ENCODE results near the gene SPEM2. TPM values are rescaled to one million over a fixed set of nuclear protein-coding genes. Genes with fewer than 3 reads are reported as not detected.

SPEM2 gene
- total RNA-seq, 1 experiment from 2014 or later = not detected

DNA sequence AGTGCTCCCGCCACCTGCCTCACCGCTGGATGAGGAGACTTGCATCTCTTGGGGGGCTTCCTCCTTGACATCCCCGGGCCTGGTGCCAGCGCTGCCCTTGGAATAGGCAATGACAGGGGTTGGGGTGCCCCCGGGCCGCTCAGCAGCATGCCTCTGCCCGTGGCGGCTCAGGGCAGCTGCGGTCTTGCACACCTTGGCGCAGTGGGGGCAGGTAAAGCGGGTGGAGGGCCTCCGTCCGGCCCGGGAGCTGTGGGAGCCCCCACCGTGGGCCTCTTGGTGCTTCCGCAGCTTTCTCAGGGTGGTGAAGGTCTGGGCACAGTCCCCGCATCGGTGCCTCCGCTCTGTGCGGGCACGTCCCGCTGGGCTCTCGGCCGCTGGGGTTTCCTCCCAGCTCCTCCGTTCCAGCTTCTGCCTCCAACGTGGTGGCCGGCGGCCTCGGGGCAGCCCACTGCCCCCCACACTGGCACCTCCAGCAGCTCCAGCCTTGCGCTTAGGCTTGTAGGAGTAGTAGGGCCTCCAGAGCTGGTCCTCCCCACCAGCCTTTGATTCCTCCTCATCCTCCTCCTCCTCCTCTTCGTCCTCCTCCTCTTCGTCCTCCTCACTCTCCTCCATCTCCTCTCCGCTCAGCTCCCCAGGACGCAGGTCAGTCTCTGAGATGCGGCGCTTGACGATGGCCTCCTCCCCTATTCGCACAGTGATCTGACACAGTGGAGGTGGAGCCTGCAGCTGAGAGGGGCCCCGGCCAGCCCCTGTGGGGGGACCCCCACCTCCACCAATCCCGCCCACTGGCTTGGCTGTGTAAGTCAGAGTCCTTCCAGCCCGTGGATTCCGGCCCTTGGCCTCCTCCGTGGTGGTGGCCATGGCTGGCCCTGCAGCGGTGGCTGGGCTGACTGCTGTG lies 37.3 kb downstream of the SPEM2 start:
- DNase-seq = no peak
- Histone ChIP-seq H3K4me2 (ENCODE audit: insufficient read depth, insufficient read length, low read length) (no peak overlapping the region), H3K4me1 (ENCODE audit: insufficient read depth, low read length) (peaks cover 8% of the 10 kb centered on the region; the same call in 1 of the 2 replicates), H3K79me2 (ENCODE audit: insufficient read depth, low read length) (no peaks in the 10 kb centered on the region), H3K56ac (ENCODE audit: insufficient read length, low read depth, low read length) (no peak overlapping the region), H3K18ac (ENCODE audit: insufficient read length, low read depth, low read length) (no peak overlapping the region), H3K27ac (ENCODE audit: insufficient read length, low read depth, low read length) (no peak overlapping the region), H2BK5ac (ENCODE audit: insufficient read length, low read length) (no peak overlapping the region), H3K9ac (ENCODE audit: extremely low read depth, insufficient read length, low read length) (no peak overlapping the region), H3T11ph (ENCODE audit: low read length) (no peak overlapping the region), H4K8ac (replicated peaks; ENCODE audit: insufficient read length, low read depth, low read length) (no peak overlapping the region), H2BK15ac (ENCODE audit: low read depth, low read length) (no peak overlapping the region), H3K9me3 (ENCODE audit: control insufficient read depth, low read depth, low read length) (no peaks in the 10 kb centered on the region), H3K14ac (ENCODE audit: insufficient read depth, low read length) (no peak overlapping the region), H3K23ac (ENCODE audit: insufficient read length, low read depth, low read length) (no peak overlapping the region), H2AK5ac (ENCODE audit: insufficient read length, low read length) (no peak overlapping the region), H2AFZ (ENCODE audit: low read length) (no peak overlapping the region), H3K79me1 (ENCODE audit: insufficient read depth, low read depth, low read length, poor library complexity, severe bottlenecking) (no peaks in the 10 kb centered on the region), H2BK120ac (ENCODE audit: low read depth, low read length, poor library complexity, severe bottlenecking) (no peak overlapping the region), H4K5ac (ENCODE audit: insufficient read length, low read depth, low read length) (no peak overlapping the region), H3K23me2 (ENCODE audit: insufficient read length, low read depth, low read length, poor library complexity, severe bottlenecking) (no peaks in the 10 kb centered on the region), H4K91ac (ENCODE audit: insufficient read length, low read depth, low read length) (no peak overlapping the region), H4K20me1 (ENCODE audit: control insufficient read depth, insufficient read depth, insufficient read length) (peaks cover 2% of the 10 kb centered on the region), H3K4ac (ENCODE audit: low read depth, low read length) (no peak overlapping the region), H3K27me3 (ENCODE audit: insufficient read depth, low read length) (no peaks in the 10 kb centered on the region), H2BK20ac (ENCODE audit: low read depth, low read length, poor library complexity, severe bottlenecking) (no peak overlapping the region), H2BK12ac (ENCODE audit: insufficient read length, low read depth, low read length) (no peak overlapping the region)
- no peaks in the 10 kb centered on the region for H3K27me3 Mint-ChIP-seq (ENCODE audit: low read depth)
- H3K36me3 Mint-ChIP-seq (ENCODE audit: insufficient read depth in 1 of 3, low read depth in 3 of 3) = peaks cover 3 to 20% (median 18%) of the 10 kb centered on the region in 3 experiments; a peak in 5 of 7 replicates
- H3K27ac Mint-ChIP-seq = no peak overlapping the region; a peak in 1 of 7 replicates
- H3K4me1 Mint-ChIP-seq = peaks cover 9 to 21% of the 10 kb centered on the region in 2 experiments
- no CpG with 5 or more reads among the region's 44 CpGs for WGBS (ENCODE audit: extremely low coverage, insufficient read length, low lambda C conversion rate)
- TF ChIP-seq, protein P1, sequence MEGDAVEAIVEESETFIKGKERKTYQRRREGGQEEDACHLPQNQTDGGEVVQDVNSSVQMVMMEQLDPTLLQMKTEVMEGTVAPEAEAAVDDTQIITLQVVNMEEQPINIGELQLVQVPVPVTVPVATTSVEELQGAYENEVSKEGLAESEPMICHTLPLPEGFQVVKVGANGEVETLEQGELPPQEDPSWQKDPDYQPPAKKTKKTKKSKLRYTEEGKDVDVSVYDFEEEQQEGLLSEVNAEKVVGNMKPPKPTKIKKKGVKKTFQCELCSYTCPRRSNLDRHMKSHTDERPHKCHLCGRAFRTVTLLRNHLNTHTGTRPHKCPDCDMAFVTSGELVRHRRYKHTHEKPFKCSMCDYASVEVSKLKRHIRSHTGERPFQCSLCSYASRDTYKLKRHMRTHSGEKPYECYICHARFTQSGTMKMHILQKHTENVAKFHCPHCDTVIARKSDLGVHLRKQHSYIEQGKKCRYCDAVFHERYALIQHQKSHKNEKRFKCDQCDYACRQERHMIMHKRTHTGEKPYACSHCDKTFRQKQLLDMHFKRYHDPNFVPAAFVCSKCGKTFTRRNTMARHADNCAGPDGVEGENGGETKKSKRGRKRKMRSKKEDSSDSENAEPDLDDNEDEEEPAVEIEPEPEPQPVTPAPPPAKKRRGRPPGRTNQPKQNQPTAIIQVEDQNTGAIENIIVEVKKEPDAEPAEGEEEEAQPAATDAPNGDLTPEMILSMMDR (conservative IDR thresholded peaks at IDR 0.05) = no peak
- H3K9me3 Mint-ChIP-seq = no peaks in the 10 kb centered on the region
- H3K4me3 Mint-ChIP-seq = no peak overlapping the region; a peak in 1 of 5 replicates
